HEK293T (cell line): ENCODE measurements around the gene FCER2.
"Not testable (repeated sequence)": the region's sequence is repeated elsewhere in the genome, so short reads cannot be mapped to it uniquely, and the experiment has no call there.

Source experiments
- CTCF ChIA-PET: fragments of 350-600 bp; formaldehyde crosslinking; extraction: SDS; loops from one replicate; lab custom pipeline; 2021; ENCODE audit warnings: antibody characterized with exemption, inconsistent platforms; lab: Yijun Ruan, JAX
- POLR2A ChIA-PET: fragments of 350-600 bp; formaldehyde crosslinking; extraction: SDS; loops from one replicate; lab custom pipeline; 2020; ENCODE audit warnings: antibody characterized with exemption, inconsistent platforms; lab: Yijun Ruan, JAX
- DNase-seq: peaks from one replicate; pipeline ENCODE4 v3.0.0; 2012; ENCODE audit warnings: mixed read lengths; ENCODE audit errors: extremely low spot score
- ARNT ChIP-seq: fragments of 450-650 bp; IDR thresholded peaks from 2 replicates; pipeline ENCODE4 v1.6.1; 2017; ENCODE audit warnings: mild to moderate bottlenecking
- BHLHE40 ChIP-seq: fragments of 450-650 bp; IDR thresholded peaks from 2 replicates; pipeline ENCODE4 v1.6.1; 2016; ENCODE audit warnings: mild to moderate bottlenecking, moderate library complexity, borderline replicate concordance
- CTBP1 ChIP-seq: fragments of 450-650 bp; IDR thresholded peaks from 2 replicates; pipeline ENCODE4 v1.6.1; 2016; ENCODE audit warnings: borderline replicate concordance
- ELF4 ChIP-seq: fragments of 450-650 bp; IDR thresholded peaks from 2 replicates; pipeline ENCODE4 v1.6.1; 2017; ENCODE audit warnings: antibody characterized with exemption
- FOXA1 ChIP-seq: fragments of 450-650 bp; IDR thresholded peaks from 2 replicates; pipeline ENCODE4 v1.6.1; 2016; ENCODE audit warnings: mild to moderate bottlenecking
- FOXK2 ChIP-seq: fragments of 450-650 bp; IDR thresholded peaks from 2 replicates; pipeline ENCODE4 v1.6.1; 2016; ENCODE audit warnings: mild to moderate bottlenecking
- FOXM1 ChIP-seq: fragments of 450-650 bp; IDR thresholded peaks from 2 replicates; pipeline ENCODE4 v1.6.1; 2017; ENCODE audit warnings: mild to moderate bottlenecking, borderline replicate concordance
- HDGF ChIP-seq: fragments of 450-650 bp; IDR thresholded peaks from 2 replicates; pipeline ENCODE4 v1.6.1; 2017; ENCODE audit warnings: antibody characterized with exemption, borderline replicate concordance
- L3MBTL2 ChIP-seq: fragments of 450-650 bp; conservative IDR thresholded peaks from 2 replicates; pipeline ENCODE4 v1.6.1; 2016; ENCODE audit warnings: mild to moderate bottlenecking
- LEF1 ChIP-seq: fragments of 450-650 bp; IDR thresholded peaks from 2 replicates; pipeline ENCODE4 v1.6.1; 2017; ENCODE audit warnings: mild to moderate bottlenecking, borderline replicate concordance
- NFRKB ChIP-seq: fragments of 450-650 bp; IDR thresholded peaks from 2 replicates; pipeline ENCODE4 v1.6.1; 2016; ENCODE audit warnings: mild to moderate bottlenecking, moderate library complexity
- SP1 ChIP-seq: fragments of 450-650 bp; IDR thresholded peaks from 2 replicates; pipeline ENCODE4 v1.6.1; 2017
- SUZ12 ChIP-seq: fragments of 450-650 bp; IDR thresholded peaks from 2 replicates; pipeline ENCODE4 v1.6.1; 2016; ENCODE audit warnings: mild to moderate bottlenecking
- TARDBP ChIP-seq: fragments of 450-650 bp; IDR thresholded peaks from 2 replicates; pipeline ENCODE4 v1.6.1; 2016
- ZNF384 ChIP-seq: fragments of 450-650 bp; IDR thresholded peaks from 2 replicates; pipeline ENCODE4 v1.6.1; 2016
- TF ChIP-seq, protein P1 (sequence below): fragments of 450-650 bp; IDR thresholded peaks from 2 replicates; pipeline ENCODE4 v1.6.1; 2016

The FCER2 gene

DNA sequence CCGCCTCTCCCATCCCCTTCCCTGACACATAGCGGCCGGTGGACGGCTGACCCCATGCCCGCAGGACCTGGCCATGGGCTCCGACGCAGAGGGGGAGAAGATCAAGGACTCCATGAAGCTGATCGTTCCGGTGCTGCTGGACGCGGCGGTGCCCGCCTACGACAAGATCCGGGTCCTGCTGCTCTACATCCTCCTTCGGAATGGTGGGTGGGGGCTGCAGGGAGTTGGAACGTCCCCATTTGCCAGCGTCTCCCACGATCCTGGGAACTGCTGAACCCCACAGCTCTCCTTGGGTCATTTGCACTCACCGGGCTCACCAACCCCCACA lies 57.4 kb downstream of the FCER2 start:
- POLR2A ChIA-PET: no interaction called here
- DNase-seq: no peak
- CTCF ChIA-PET: interaction anchor here (0.8 kb wide), 1 partner anchor 36 kb away, joined by 3 read pairs; the partner anchor contains the start of gene TRAPPC5
- no peak for TF ChIP-seq ELF4
- no peak for TF ChIP-seq FOXA1
- TF ChIP-seq TARDBP: no peak
- no peak for TF ChIP-seq FOXK2
- no peak for TF ChIP-seq L3MBTL2
- no peak for TF ChIP-seq HDGF
- no peak for TF ChIP-seq NFRKB
- TF ChIP-seq BHLHE40: no peak
- TF ChIP-seq SP1: no peak
- TF ChIP-seq ZNF384: no peak
- no peak for TF ChIP-seq CTBP1
- TF ChIP-seq, protein P1, sequence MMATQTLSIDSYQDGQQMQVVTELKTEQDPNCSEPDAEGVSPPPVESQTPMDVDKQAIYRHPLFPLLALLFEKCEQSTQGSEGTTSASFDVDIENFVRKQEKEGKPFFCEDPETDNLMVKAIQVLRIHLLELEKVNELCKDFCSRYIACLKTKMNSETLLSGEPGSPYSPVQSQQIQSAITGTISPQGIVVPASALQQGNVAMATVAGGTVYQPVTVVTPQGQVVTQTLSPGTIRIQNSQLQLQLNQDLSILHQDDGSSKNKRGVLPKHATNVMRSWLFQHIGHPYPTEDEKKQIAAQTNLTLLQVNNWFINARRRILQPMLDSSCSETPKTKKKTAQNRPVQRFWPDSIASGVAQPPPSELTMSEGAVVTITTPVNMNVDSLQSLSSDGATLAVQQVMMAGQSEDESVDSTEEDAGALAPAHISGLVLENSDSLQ: no peak

DNA sequence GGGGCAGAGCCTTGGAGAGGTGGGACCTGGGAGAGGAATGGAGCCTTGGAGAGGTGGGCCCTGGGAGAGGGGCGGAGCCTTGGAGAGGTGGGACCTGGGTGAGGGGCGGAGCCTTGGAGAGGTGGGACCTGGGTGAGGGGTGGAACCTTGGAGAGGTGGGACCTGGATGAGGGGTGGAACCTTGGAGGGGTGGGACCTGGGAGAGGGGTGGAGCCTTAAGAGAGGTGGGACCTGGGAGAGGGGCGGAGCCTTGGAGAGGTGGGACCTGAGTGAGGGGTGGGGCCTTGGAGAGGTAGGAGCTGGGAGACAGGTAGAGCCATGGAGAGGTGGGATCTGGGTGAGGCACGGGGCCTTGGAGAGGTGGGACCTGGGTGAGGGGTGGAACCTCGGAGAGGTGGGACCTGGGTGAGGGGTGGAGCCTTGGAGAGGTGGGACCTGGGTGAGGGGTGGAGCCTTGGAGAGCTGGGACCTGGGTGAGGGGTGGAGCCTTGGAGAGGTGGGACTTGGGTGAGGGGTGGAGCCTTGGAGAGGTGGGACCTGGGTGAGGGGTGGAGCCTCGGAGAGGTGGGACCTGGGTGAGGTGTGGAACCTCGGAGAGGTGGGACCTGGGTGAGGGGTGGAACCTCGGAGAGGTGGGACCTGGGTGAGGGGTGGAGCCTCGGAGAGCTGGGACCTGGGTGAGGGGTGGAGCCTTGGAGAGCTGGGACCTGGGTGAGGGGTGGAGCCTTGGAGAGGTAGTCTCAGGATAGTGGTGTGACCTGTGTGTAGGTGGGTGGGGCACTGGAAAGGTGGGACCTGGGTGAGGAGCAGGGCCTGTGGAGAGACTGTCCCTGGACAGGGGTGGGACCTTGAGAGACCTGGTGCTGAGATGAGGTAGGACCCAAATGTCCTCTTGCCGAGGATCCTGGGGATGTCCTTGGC lies 58.0 kb downstream of the FCER2 start:
- POLR2A ChIA-PET, CTCF ChIA-PET: not testable (repeated sequence)
- peak; percentile 67 for DNase-seq

DNA sequence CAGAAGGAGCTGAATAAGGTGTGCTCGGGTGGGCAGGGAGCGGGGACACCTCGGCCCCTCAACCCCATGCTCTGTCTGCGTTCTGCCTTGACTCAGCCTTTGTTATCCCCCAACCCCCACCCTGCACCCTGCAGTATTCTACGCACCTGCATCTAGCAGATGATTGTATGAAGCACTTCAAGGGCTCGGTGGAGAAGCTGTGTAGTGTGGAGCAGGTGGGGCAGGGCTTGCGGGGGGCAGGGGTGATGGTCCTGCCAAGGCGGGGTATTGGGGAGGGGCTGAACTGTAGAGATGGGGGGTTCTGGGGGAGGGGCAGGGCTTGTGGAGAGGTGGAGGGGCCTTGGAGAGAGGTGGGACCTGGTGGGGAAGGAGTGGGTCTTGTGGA lies 58.9 kb downstream of the FCER2 start:
- ChIA-PET POLR2A (no interaction called here), CTCF (interaction anchor here (0.5 kb wide), 1 partner anchor 162 kb away, joined by 3 read pairs; no protein-coding TSS in a partner anchor)
- no peak for TF ChIP-seq HDGF
- TF ChIP-seq TARDBP: no peak
- TF ChIP-seq SUZ12: no peak
- no peak for TF ChIP-seq ZNF384
- TF ChIP-seq LEF1: no peak
- TF ChIP-seq NFRKB: no peak
- TF ChIP-seq ELF4: no peak
- TF ChIP-seq FOXA1: no peak
- no peak for TF ChIP-seq CTBP1
- no peak for TF ChIP-seq FOXK2
- no peak for TF ChIP-seq ARNT
- no peak for TF ChIP-seq BHLHE40
- TF ChIP-seq L3MBTL2: no peak
- no peak for TF ChIP-seq FOXM1
- TF ChIP-seq SP1: no peak
- TF ChIP-seq, protein P1: no peak
- no peak for DNase-seq

DNA sequence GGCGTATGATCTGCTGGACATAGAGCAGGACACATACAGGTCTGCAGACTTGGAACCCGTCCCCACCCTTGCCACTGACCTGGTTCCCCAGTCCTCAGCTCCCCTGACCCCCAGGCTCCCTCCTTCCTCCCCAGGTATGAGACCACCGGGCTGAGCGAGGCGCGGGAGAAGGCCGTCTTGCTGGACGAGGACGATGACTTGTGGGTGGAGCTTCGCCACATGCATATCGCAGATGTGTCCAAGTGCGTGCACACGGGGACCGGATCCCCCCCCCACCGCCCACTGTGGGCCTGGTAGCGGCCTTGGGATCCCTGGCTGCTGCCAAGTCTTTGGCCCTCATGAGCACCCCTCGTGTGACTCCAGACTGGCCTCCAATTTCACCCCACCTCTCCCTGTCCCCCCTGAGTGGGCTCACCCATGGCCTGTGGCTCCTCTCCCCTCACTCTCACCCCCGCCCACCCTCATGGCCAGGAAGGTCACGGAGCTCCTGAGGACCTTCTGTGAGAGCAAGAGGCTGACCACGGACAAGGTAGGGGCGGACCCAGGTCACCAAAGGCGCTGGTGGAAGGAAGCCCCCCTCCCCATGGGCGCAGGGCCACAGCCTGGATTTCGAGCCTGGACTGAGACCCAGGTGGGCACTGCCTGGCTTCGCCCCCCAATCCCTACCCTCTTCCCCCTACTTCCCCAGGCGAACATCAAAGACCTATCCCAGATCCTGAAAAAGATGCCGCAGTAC lies 59.5 kb downstream of the FCER2 start:
- TF ChIP-seq, protein P1: no peak
- no peak for TF ChIP-seq HDGF
- DNase-seq: no peak
- ChIA-PET CTCF (interaction anchor here (0.5 kb wide), 1 partner anchor 162 kb away, joined by 3 read pairs; no protein-coding TSS in a partner anchor), POLR2A (no interaction called here)

DNA sequence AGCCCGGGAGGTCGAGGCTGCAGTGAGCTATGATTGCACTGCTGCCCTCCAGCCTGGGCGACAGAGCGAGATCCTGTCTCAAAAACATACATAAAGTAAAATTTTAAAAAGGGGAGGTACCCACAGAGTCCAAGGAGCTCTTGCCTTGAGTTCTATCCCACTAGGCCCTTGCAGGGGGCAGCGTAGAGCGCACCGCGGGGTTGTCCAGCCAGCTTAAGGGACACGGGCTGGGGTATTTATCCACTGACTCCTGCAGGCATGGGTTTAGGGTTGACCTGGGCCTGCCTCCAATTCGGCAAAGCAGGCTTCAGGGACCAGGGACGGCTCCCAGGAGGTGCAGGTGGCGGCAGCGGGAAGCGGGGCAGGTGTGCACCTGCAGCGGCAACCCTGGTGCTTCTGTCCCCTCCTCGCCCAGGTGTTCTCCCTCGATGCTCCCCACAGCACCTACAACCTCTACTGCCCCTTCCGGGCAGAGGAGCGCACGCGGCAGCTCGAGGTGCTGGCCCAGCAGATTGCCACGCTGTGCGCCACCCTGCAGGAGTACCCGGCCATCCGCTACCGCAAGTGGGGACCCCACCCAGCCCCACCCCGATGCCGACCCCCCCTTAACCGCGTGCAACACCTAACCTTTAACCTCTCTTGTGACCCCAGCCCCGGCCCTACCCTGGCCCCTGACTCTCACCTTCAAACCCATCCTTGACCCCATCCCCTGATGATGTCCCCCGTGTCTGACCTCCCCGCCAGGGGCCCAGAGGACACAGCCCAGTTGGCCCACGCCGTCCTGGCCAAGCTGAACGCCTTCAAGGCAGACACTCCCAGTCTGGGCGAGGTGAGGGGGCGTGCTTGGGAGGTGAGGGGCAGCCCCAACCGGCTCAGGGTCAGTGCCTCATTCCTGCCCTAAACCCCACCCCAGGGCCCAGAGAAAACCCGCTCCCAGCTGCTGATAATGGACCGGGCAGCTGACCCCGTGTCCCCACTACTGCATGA lies 60.3 kb downstream of the FCER2 start:
- ChIA-PET POLR2A (interaction anchor here (1.1 kb wide), 1 partner anchor 10 kb away, joined by 3 read pairs; no protein-coding TSS in a partner anchor), CTCF (no interaction called here)
- TF ChIP-seq, protein P1: no peak
- TF ChIP-seq HDGF (no peak), BHLHE40 (no peak), FOXA1 (no peak), FOXM1 (no peak), L3MBTL2 (no peak), ZNF384 (no peak), SP1 (no peak), SUZ12 (no peak), ARNT (no peak), NFRKB (no peak), CTBP1 (no peak), FOXK2 (no peak)

More for the DNA sequence above, 60.3 kb downstream of the FCER2 start:
- no peak for DNase-seq
